Endothelial cell (in vitro differentiated cells): Measurements from ENCODE around the gene GGA1. TPM values are rescaled to one million over a fixed set of nuclear protein-coding genes. Genes with fewer than 3 reads are reported as not detected.

Source experiments
- DNase-seq: peaks from one replicate; pipeline ENCODE4 v3.0.0; 2021; ENCODE audit warnings: low spot score
- H3K27ac Mint-ChIP-seq: one replicate; pipeline ENCODE4 v1.8.0; 2021; ENCODE audit warnings: mixed read lengths, inconsistent platforms; ENCODE audit not compliant: unreplicated experiment
- H3K27me3 Mint-ChIP-seq: one replicate; pipeline ENCODE4 v1.8.0; 2021; ENCODE audit warnings: mild to moderate bottlenecking, moderate library complexity, mixed read lengths, inconsistent platforms; ENCODE audit not compliant: unreplicated experiment
- H3K36me3 Mint-ChIP-seq: one replicate; pipeline ENCODE4 v1.8.0; 2021; ENCODE audit warnings: mild to moderate bottlenecking, low read depth, mixed read lengths, inconsistent platforms; ENCODE audit not compliant: unreplicated experiment
- H3K4me1 Mint-ChIP-seq: one replicate; pipeline ENCODE4 v1.8.0; 2021; ENCODE audit warnings: mild to moderate bottlenecking, mixed read lengths, inconsistent platforms; ENCODE audit not compliant: unreplicated experiment
- H3K4me3 Mint-ChIP-seq: one replicate; pipeline ENCODE4 v1.8.0; 2021; ENCODE audit warnings: mild to moderate bottlenecking, mixed read lengths, inconsistent platforms; ENCODE audit not compliant: unreplicated experiment
- H3K9me3 Mint-ChIP-seq: one replicate; pipeline ENCODE4 v1.8.0; 2021; ENCODE audit warnings: mixed read lengths, inconsistent platforms; ENCODE audit not compliant: unreplicated experiment
- CTCF ChIP-seq: fragments of 200-600 bp; sonication (generic); IDR thresholded peaks from one replicate; pipeline ENCODE4 v1.5.0; 2021; ENCODE audit warnings: antibody characterized with exemption; ENCODE audit not compliant: unreplicated experiment
- total RNA-seq: library from RNA; stranded (reverse); fragmentation: NEBNext Ultra II Directional; extraction: Animal tissue kit (Norgen Biotek cat#: 25700); gene quantifications from one replicate; pipeline ENCODE4 v1.2.1, GENCODE V29; 2021; ENCODE audit not compliant: unreplicated experiment

GGA1 gene
- total RNA-seq, 1 donor from 2014 or later = 63.6 TPM

DNA sequence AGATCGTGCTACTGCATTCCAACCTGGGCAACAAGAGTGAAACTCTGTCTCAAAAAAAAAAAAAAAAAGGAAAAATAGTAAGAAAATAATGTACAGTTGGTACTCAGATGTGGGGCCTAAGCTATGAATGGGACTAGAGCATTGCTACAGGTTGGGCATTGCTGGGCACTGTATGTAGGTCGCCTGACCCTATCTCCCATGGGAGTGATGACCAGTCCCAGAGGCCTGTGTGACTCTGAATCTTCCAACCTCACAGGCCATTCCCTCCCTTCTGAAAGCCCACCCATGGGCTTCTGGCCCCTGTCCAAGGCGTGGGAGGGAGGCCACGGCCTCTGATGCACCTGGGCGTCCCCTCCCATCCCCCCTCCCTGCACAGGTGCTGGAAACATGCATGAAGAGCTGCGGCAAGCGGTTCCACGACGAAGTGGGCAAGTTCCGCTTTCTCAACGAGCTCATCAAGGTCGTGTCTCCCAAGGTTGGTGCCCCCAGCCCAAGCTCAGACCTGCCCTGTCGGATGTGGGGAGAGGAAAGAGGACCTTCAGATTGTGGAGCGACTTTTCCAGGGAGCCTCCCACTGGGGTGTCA is 9.5 kb downstream of the GGA1 start:
- DNase-seq = no peak
- Mint-ChIP-seq H3K36me3 (peaks cover 3% of the 10 kb centered on the region), H3K4me3 (no peak overlapping the region), H3K4me1 (no peaks in the 10 kb centered on the region), H3K9me3 (no peaks in the 10 kb centered on the region), H3K27me3 (peaks cover 5% of the 10 kb centered on the region), H3K27ac (no peak overlapping the region)
- no peak for TF ChIP-seq CTCF

DNA sequence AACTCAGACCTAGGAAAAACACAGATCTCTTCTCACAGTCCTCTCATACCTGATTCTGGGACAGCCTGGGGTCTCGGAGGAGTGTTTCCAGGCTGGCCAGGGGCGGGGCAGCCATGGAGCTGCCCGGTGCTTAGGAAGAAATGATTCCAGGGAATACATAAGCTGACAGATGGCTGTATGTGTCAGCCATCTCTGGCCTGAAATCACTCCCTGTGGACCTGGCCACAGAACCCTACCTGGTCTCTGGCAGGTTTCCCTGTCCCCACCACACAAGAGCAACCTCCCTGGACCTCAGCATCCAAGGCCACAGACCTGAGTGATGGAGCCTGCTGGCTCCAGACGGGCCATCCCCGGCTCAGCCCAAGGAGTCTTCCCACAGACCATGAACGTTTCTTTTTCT is 10.0 kb downstream of the GGA1 start:
- DNase-seq = no peak
- H3K4me3 Mint-ChIP-seq = no peak overlapping the region
- H3K36me3 Mint-ChIP-seq = peaks cover 3% of the 10 kb centered on the region
- TF ChIP-seq CTCF = no peak
- peaks cover 2% of the 10 kb centered on the region for H3K27me3 Mint-ChIP-seq
- H3K27ac Mint-ChIP-seq = no peak overlapping the region
- H3K4me1 Mint-ChIP-seq = peaks cover under 1% of the 10 kb centered on the region
- H3K9me3 Mint-ChIP-seq = no peaks in the 10 kb centered on the region

DNA sequence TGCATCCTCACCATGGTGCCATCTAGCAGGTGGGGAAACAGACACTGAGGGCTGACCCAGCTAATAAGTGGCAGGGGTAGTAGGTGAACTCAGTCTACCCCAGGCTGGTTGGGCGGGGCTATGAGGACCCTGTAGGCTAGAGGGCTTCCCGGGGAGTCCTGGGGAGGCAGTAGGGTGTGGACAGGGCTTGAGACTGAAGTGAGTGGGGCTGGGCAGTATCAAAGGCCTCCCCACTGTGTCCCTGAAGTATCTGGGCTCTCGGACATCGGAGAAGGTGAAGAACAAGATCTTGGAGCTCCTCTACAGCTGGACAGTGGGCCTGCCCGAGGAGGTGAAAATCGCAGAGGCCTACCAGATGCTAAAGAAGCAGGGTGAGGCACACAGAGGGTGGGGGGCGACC is 11.4 kb downstream of the GGA1 start:
- Mint-ChIP-seq H3K4me1 (peaks cover 4% of the 10 kb centered on the region), H3K36me3 (peaks cover 6% of the 10 kb centered on the region), H3K27ac (no peak overlapping the region), H3K4me3 (peak overlapping the region; percentile 37), H3K27me3 (peaks cover 2% of the 10 kb centered on the region), H3K9me3 (no peaks in the 10 kb centered on the region)
- TF ChIP-seq CTCF = no peak
- no peak for DNase-seq

DNA sequence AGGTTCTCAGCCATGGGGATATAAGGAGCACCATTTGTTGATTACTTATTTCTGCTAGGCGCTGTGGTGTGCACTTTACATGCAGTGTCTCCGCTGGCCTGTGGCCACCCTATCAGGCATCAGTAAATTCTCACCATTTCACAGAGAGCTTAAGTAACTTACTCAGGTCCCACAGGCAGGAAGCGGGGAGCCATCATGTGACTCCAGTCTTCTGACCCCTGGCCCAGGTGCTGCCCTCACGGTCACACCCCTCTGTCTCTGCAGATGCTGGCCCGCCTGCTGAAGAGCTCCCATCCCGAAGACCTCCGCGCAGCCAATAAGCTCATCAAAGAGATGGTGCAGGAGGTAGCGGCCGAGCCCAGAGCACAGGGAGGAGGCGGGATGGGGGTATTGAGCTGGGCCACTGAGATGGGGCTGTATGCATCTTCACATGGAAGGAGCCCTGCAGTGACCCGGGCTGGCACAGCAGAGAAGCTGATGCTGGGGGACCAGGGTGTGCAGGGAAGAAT is 12.8 kb downstream of the GGA1 start:
- peaks cover 4% of the 10 kb centered on the region for H3K27me3 Mint-ChIP-seq
- DNase-seq = no peak
- peaks cover 11% of the 10 kb centered on the region for H3K36me3 Mint-ChIP-seq
- H3K27ac Mint-ChIP-seq = no peak overlapping the region
- H3K4me1 Mint-ChIP-seq = peaks cover 9% of the 10 kb centered on the region
- no peak for TF ChIP-seq CTCF
- no peaks in the 10 kb centered on the region for H3K9me3 Mint-ChIP-seq
- H3K4me3 Mint-ChIP-seq = no peak overlapping the region
